Stimulated activated CD4-positive, alpha-beta T cell treated with anti-CD3 and anti-CD28 coated beads, Interleukin-2, amount 100 ng/mL, for 4 hours (primary cell): ENCODE measurements around the gene S1PR4.
"Not testable (repeated sequence)": the region's sequence is repeated elsewhere in the genome, so short reads cannot be mapped to it uniquely, and the experiment has no call there.

Experiments
- DNase-seq: peaks from one replicate; pipeline ENCODE4 v3.0.0-alpha.2; 2020; ENCODE audit warnings: low read depth

S1PR4 gene

GRCh38 chr19:3196064-3196932 lies 17.7 kb downstream of the S1PR4 start:
- no peak for DNase-seq

- DNase-seq, result no peak
These were observed 18.3 kb downstream of the S1PR4 start for GRCh38 chr19:3196933-3197205.

GRCh38 chr19:3198901-3199700 lies 20.5 kb downstream of the S1PR4 start:
- no peak for DNase-seq

GRCh38 chr19:3201072-3201700 lies 22.6 kb downstream of the S1PR4 start:
- no peak for DNase-seq

DNA sequence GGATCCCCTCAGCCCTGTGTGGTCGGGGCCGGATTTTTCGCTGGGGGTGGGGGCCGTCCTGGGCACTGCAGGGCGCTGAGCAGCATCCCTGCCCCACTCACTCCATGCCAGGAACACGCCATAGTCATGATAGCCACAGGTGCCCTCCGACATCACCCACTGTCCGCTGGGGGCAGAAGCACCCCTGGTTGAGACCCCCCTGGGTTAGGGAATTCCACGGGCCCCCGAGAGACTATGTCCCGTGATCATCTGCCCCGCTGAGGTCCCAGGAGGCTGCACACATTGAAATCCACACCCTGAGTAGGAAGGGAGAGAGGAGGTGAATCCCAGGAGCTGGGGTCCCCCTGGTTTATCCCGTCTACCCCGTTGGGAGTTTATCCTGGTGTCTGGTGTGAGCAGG lies 23.3 kb downstream of the S1PR4 start:
- DNase-seq, result no peak

DNA sequence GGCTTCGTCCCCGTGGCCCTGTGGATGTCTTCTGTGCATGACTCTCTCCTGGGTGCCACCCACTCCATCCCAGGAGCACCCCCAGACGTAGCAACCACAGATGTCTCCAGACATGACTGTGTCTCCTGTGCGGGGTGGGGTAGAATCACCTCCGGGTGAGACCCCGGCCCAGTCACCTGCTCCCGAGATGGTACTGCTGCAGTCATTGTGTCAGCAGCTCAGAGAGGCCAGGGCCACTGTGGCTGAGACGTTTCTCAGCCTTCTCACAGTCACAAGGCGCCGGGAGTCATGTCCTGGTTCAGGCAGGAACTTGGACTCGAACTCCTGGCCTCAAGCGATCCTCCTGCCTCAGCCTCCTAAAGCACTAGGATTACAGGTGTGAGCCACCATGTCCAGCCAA lies 23.8 kb downstream of the S1PR4 start:
- no peak for DNase-seq

DNA sequence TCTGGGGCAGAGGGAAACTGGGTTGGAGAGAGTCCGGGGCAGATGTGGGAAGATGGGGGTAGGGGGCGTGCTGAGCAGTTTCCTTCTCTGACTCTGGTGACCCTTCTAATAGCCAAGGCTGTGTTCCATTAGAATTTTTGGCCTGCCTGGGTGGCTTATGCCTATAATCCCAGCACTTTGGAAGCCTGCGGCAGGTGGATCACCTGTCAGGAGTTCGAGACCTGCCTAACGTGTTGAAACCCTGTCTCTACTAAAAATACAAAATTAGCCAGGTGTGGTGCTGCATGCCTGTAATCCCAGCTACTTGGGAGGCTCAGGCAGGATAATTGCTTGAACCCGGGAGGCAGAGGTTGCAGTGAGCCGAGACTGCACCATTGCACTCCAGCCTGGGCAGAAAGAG lies 24.3 kb downstream of the S1PR4 start:
- not testable (repeated sequence) for DNase-seq

GRCh38 chr19:3203805-3204645 lies 25.5 kb downstream of the S1PR4 start:
- no peak for DNase-seq

GRCh38 chr19:3204646-3205275 lies 26.2 kb downstream of the S1PR4 start:
- DNase-seq, result no peak

DNA sequence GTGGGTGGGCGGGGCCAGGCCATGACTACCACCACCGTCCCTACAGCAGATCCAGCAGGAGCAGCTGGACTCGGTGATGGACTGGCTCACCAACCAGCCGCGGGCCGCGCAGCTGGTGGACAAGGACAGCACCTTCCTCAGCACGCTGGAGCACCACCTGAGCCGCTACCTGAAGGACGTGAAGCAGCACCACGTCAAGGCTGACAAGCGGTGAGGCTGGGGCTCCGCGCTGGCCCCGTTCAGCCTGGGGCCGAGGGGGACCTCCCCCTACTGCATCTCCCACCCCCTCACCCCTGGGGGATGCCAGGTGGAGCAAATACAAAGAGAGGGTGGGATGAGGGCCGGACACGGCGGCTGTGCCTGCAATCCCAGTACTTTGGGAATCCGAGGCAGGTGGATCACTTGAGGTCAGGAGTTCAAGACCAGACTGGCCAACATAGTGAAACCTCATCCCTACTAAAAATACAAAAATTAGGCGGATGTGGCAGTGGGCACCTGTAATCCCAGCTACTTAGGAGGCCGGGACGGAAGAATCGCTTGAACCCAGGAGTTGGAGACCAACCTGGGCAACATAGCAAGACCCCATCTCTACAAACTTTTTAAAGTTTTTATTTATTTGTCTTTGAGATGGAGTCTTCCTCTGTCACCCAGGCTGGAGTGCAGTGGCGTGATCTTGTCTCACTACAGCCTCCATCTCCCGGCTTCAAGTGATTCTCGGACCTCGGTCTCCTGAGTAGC lies 27.8 kb downstream of the S1PR4 start:
- DNase-seq, result no peak

DNA sequence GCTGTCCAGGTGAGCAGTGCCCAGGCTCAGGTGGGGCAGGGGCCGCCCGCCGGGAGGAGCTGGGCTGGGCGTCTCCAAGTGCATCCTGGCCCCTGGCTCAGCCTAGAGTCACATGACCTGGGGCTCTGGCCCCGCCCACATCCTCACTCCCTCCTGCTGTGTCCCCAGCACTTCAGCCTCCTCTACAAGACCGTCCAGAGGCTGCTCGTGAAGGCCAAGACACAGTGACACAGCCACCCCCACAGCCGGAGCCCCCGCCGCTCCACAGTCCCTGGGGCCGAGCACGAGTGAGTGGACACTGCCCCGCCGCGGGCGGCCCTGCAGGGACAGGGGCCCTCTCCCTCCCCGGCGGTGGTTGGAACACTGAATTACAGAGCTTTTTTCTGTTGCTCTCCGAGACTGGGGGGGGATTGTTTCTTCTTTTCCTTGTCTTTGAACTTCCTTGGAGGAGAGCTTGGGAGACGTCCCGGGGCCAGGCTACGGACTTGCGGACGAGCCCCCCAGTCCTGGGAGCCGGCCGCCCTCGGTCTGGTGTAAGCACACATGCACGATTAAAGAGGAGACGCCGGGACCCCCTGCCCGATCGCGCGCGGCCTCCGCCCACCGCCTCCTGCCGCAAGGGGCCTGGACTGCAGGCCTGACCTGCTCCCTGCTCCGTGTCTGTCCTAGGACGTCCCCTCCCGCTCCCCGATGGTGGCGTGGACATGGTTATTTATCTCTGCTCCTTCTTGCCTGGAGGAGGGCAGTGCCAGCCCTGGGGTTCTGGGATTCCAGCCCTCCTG lies 29.1 kb downstream of the S1PR4 start:
- DNase-seq, result no peak

GRCh38 chr19:3208317-3209207 lies 30.0 kb downstream of the S1PR4 start:
- no peak for DNase-seq

DNA sequence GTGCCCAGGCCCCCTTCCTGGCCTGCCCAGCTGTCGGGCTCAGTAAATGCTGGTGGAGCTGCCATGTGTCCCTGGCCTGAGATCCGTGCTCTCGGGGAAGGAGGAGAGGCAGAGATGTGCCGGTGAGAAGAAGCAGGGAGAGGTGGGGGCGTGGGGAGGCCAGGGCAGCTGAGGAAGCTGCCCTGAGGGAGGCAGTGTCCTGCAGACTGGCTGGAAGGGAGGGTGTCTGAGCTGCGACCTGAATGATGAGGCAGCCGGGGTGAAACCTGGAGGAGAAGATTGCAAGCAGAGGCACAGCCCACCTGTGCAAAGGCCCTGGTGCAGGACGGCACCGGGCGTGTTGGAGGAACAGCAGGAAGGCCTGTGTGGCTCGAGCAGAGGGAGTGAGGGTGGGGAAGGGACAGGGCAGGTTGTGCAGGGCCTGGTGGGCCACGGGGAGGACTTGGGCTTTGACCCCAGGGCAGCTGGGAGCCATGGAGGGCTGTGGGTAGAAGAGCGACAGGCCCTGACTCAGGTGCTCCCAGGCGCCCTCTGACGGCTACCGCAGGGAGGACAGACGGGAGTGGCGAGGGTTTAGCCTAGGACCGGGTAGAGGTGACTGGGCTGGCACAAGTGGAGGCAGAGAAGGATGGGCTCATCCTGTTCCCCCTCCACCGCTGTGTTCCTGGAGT lies 31.9 kb downstream of the S1PR4 start:
- DNase-seq, result peak; percentile 51

DNA sequence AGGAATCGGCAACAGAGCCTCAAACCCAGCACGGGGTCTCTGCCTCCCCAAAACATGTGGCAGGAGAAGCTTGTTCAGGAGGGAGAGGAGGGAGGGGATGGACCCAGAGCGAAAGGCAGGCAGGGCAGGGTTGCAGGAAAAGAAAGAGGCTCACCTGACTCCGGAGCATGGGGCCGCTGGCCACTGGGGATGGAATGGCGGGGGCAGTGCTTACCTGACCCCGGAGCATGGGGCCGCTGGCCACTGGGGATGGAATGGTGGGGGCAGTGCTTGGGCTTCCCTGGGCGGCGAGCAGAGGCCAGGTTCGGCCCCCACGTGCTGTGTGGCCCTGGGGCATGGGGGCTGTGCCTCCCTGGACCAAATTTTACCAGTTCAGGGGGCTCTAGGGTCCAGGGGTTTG lies 32.6 kb downstream of the S1PR4 start:
- no peak for DNase-seq

- DNase-seq, result no peak
These were observed 34.6 kb downstream of the S1PR4 start for GRCh38 chr19:3213159-3213558.

DNA sequence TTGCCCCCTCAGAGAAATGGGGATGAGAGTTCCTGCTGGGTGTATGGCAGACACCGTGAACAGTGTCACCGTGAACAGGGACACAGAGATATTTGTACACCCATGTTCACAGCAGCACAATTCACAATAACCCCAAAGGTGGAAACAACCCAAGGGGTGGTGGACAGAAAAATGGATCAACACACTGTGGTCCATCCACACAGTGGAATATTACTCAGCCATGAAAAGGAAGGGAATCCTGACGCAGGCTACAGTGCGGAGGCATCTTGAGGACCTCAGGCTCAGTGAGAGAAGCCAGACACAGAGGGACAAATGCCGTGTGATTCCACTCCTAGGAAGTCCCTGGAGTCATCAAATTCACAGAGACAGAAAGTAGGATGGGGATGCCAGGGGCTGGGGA lies 38.3 kb downstream of the S1PR4 start:
- no peak for DNase-seq

- no peak for DNase-seq
These were observed 42.0 kb downstream of the S1PR4 start for GRCh38 chr19:3220576-3220975.

- not testable (repeated sequence) for DNase-seq
These were observed 43.0 kb downstream of the S1PR4 start for GRCh38 chr19:3221576-3221975.

GRCh38 chr19:3222709-3223108 lies 44.1 kb downstream of the S1PR4 start:
- no peak for DNase-seq
